CD14-positive monocyte (primary cell): ENCODE data around the gene LENG9. TPM values are rescaled to one million over a fixed set of nuclear protein-coding genes. Genes with fewer than 3 reads are reported as not detected.

Experiments used
- DNase-seq, 3 donors: peaks; one replicate each; pipeline ENCODE4 v3.0.0-alpha.2; 2011 to 2022
- H2AFZ ChIP-seq: 2 replicates; pipeline ENCODE4 v1.6.0; 2012; ENCODE audit warnings: mild to moderate bottlenecking, low read depth, low read length, inconsistent platforms; ENCODE audit not compliant: insufficient read depth, poor library complexity, severe bottlenecking
- H3K27ac ChIP-seq, 2 donors: 1 replicate in 1 of 2; 2 replicates in 1 of 2; pipeline ENCODE4 v1.5.1; 2012 to 2013; ENCODE audit warnings: low read length in 2 of 2, control low read depth in 1 of 2, inconsistent platforms in 1 of 2, low read depth in 1 of 2, mild to moderate bottlenecking in 1 of 2
- H3K27me3 ChIP-seq, 2 donors: one replicate each; pipeline versions ENCODE4 v1.6.0 to v1.6.1; 2011 to 2013; ENCODE audit warnings: low read length in 2 of 2; ENCODE audit not compliant: control insufficient read depth in 2 of 2, insufficient read depth in 2 of 2
- H3K36me3 ChIP-seq, 2 donors: replicated peaks in 1 of 2; 1 replicate in 1 of 2; 2 replicates in 1 of 2; pipeline versions ENCODE4 v1.5.1 to v1.6.1; 2012 to 2013; ENCODE audit warnings: low read length in 2 of 2, control low read depth in 1 of 2, inconsistent platforms in 1 of 2, mild to moderate bottlenecking in 1 of 2; ENCODE audit not compliant: insufficient read depth in 2 of 2, control insufficient read depth in 1 of 2
- H3K4me1 ChIP-seq, 2 donors: 1 replicate in 1 of 2; 2 replicates in 1 of 2; pipeline versions ENCODE4 v1.5.1 to v1.6.1; 2012 to 2013; ENCODE audit warnings: low read length in 2 of 2, control low read depth in 1 of 2, inconsistent platforms in 1 of 2, mild to moderate bottlenecking in 1 of 2, moderate library complexity in 1 of 2; ENCODE audit not compliant: insufficient read depth in 2 of 2, control insufficient read depth in 1 of 2
- H3K4me2 ChIP-seq: replicated peaks from 2 replicates; pipeline ENCODE3; 2012; ENCODE audit warnings: low read length, moderate library complexity, mild to moderate bottlenecking; ENCODE audit not compliant: poor library complexity, severe bottlenecking; ENCODE audit errors: extremely low read depth
- H3K4me3 ChIP-seq, 3 experiments: fragments of 200-600 bp in 1 of 3; sonication (generic) in 1 of 3; replicated peaks in 1 of 3; 1 replicate in 2 of 3; 2 replicates in 1 of 3; pipeline ENCODE4 v1.5.1; 2011 to 2013; ENCODE audit warnings: low read length in 3 of 3, mild to moderate bottlenecking in 3 of 3, control low read depth in 2 of 3, low read depth in 2 of 3, inconsistent platforms in 1 of 3, moderate library complexity in 1 of 3
- H3K79me2 ChIP-seq: 2 replicates; pipeline ENCODE4 v1.6.0; 2012; ENCODE audit warnings: mild to moderate bottlenecking, control low read depth, inconsistent platforms, low read length, moderate library complexity; ENCODE audit not compliant: insufficient read depth
- H3K9ac ChIP-seq: 2 replicates; pipeline ENCODE4 v1.6.0; 2017; ENCODE audit warnings: low read length, mild to moderate bottlenecking; ENCODE audit not compliant: insufficient read depth, poor library complexity, severe bottlenecking
- H3K9me3 ChIP-seq, 2 donors: replicated peaks in 1 of 2; 1 replicate in 1 of 2; 2 replicates in 1 of 2; pipeline versions ENCODE4 v1.5.1 to v1.6.1; 2012 to 2013; ENCODE audit warnings: low read length in 2 of 2, control low read depth in 1 of 2; ENCODE audit not compliant: control insufficient read depth in 1 of 2, insufficient read depth in 1 of 2
- H4K20me1 ChIP-seq: 2 replicates; pipeline ENCODE4 v1.6.0; 2012; ENCODE audit warnings: mild to moderate bottlenecking, low read length, control low read depth, moderate library complexity; ENCODE audit not compliant: insufficient read depth
- H3K27ac Mint-ChIP-seq, 7 donors: one replicate each; pipeline ENCODE4 v1.8.0; 2020; ENCODE audit warnings: mild to moderate bottlenecking in 7 of 7, mixed read lengths in 7 of 7, moderate library complexity in 6 of 7, inconsistent platforms in 2 of 7
- H3K27me3 Mint-ChIP-seq, 3 donors: one replicate each; pipeline ENCODE4 v1.8.0; 2021 to 2022; ENCODE audit warnings: low read depth in 3 of 3, mild to moderate bottlenecking in 3 of 3, mixed read lengths in 3 of 3, moderate library complexity in 3 of 3, inconsistent platforms in 1 of 3
- H3K36me3 Mint-ChIP-seq, 2 donors: one replicate each; pipeline ENCODE4 v1.8.0; 2020; ENCODE audit warnings: mixed read lengths in 2 of 2, inconsistent platforms in 1 of 2, mild to moderate bottlenecking in 1 of 2
- H3K4me1 Mint-ChIP-seq: one replicate; pipeline ENCODE4 v1.8.0; 2020; ENCODE audit warnings: mild to moderate bottlenecking, mixed read lengths
- H3K4me3 Mint-ChIP-seq, 2 donors: one replicate each; pipeline ENCODE4 v1.8.0; 2020; ENCODE audit warnings: mild to moderate bottlenecking in 2 of 2, mixed read lengths in 2 of 2, moderate library complexity in 1 of 2
- H3K9me3 Mint-ChIP-seq, 7 donors: one replicate each; pipeline ENCODE4 v1.8.0; 2020 to 2022; ENCODE audit warnings: mixed read lengths in 7 of 7, mild to moderate bottlenecking in 6 of 7, moderate library complexity in 6 of 7, inconsistent platforms in 2 of 7
- CTCF ChIP-seq: fragments of 200-600 bp; IDR thresholded peaks from one replicate; pipeline ENCODE4 v1.8.0; 2022; ENCODE audit warnings: antibody characterized with exemption, mild to moderate bottlenecking
- WGBS: methylation state at CpG from one replicate; pipeline ENCODE4 v1.1.5; 2013; ENCODE audit warnings: missing lambda C conversion rate; ENCODE audit not compliant: insufficient coverage; 5-methylcytosine and 5-hydroxymethylcytosine counted together
- intact Hi-C, 2 donors: fragments of 100-400 bp; cut with micrococcal nuclease; formaldehyde crosslinking; loops; one replicate each; pipeline versions ENCODE4 v1.15.0 to v1.15.1; 2023
- polyA plus RNA-seq, 3 donors: library from polyadenylated mRNA; depleted of rRNA in 1 of 3; unstranded in 2 of 3; stranded (reverse) in 1 of 3; fragments of 300-500 nt in 2 of 3; fragments of >200 nt in 1 of 3; fragmentation: Illumina TruSeq in 2 of 3; gene quantifications; 1 replicate in 2 of 3; 2 replicates in 1 of 3; pipeline ENCODE4 v1.2.3, GENCODE V29; 2012 to 2021

LENG9 gene
- polyA plus RNA-seq, 3 donors, result 0.15 to 2.0 TPM; not detected in 1

- H4K20me1 ChIP-seq, result peaks cover 9% of the 10 kb centered on the region
- TF ChIP-seq CTCF, result no peak
- no peak overlapping the region for H3K4me2 ChIP-seq
- peaks cover 3 to 17% of the 10 kb centered on the region in 2 donors for H3K9me3 ChIP-seq
- Mint-ChIP-seq H3K36me3 (peaks cover 0 to under 1% of the 10 kb centered on the region in 2 donors), H3K4me1 (peaks cover 27% of the 10 kb centered on the region), H3K4me3 (peak overlapping the region in 1 of 2 donors; percentile 83), H3K9me3 (peaks cover 0 to 23% (median 9%) of the 10 kb centered on the region in 7 donors), H3K27me3 (peaks cover 70 to 87% (median 87%) of the 10 kb centered on the region in 3 donors), H3K27ac (no peak overlapping the region)
- intact Hi-C loops, result loop anchor here in 1 of 2 donors (10.0 kb wide), 2 partner anchors 119 to 199 kb away; partner anchors contain the start of gene LILRA1
- 93% methylated on average over 10 of the region's 11 CpGs for WGBS
- H3K27ac ChIP-seq, result no peak overlapping the region
- H3K9ac ChIP-seq, result no peak overlapping the region
- H3K79me2 ChIP-seq, result no peaks in the 10 kb centered on the region
- DNase-seq, result no peak
- no peaks in the 10 kb centered on the region for H3K36me3 ChIP-seq
- peaks cover 25 to 27% of the 10 kb centered on the region in 2 donors for H3K4me1 ChIP-seq
- H3K27me3 ChIP-seq, result peaks cover 45 to 87% of the 10 kb centered on the region in 2 donors
- no peak overlapping the region for H2AFZ ChIP-seq
- H3K4me3 ChIP-seq, result no peak overlapping the region
These were observed 12.1 kb upstream of the LENG9 start for GRCh38 chr19:54475706-54476105.

- peaks cover 0 to 3% of the 10 kb centered on the region in 2 donors for H3K36me3 Mint-ChIP-seq
- H3K27me3 ChIP-seq, result peaks cover 56 to 90% of the 10 kb centered on the region in 2 donors
- H3K27ac ChIP-seq, result no peak overlapping the region
- H3K27ac Mint-ChIP-seq, result no peak overlapping the region
- no peak overlapping the region for H3K4me2 ChIP-seq
- peaks cover 17% of the 10 kb centered on the region for H3K4me1 Mint-ChIP-seq
- H3K4me1 ChIP-seq, result peaks cover 10 to 12% of the 10 kb centered on the region in 2 donors
- peak in 1 of 3 donors; percentile 7 for DNase-seq
- WGBS, result 86% methylated on average over 5 of the region's 6 CpGs
- peaks cover 0 to 30% (median 16%) of the 10 kb centered on the region in 7 donors for H3K9me3 Mint-ChIP-seq
- no peak overlapping the region for H3K4me3 ChIP-seq
- intact Hi-C loops, result loop anchor here in 1 of 2 donors (10.0 kb wide), 2 partner anchors 121 to 201 kb away; partner anchors contain the start of gene LILRA1
- H4K20me1 ChIP-seq, result peaks cover 5% of the 10 kb centered on the region
- H3K9me3 ChIP-seq, result peaks cover 3 to 21% of the 10 kb centered on the region in 2 donors
- H3K9ac ChIP-seq, result no peak overlapping the region
- H3K36me3 ChIP-seq, result no peaks in the 10 kb centered on the region
- no peak for TF ChIP-seq CTCF
- peak overlapping the region in 1 of 2 donors; percentile 86 for H3K4me3 Mint-ChIP-seq
- no peak overlapping the region for H2AFZ ChIP-seq
- no peaks in the 10 kb centered on the region for H3K79me2 ChIP-seq
- H3K27me3 Mint-ChIP-seq, result peaks cover 84 to 91% (median 88%) of the 10 kb centered on the region in 3 donors
These were observed 10.4 kb upstream of the LENG9 start for GRCh38 chr19:54473892-54474372.
